Gastroesophageal sphincter (tissue), 3 donors: Measurements from ENCODE around the gene ABHD2.

Experiments
- CTCF ChIP-seq, 4 experiments: fragments of 200-600 bp in 2 of 4; fragments of 450-650 bp in 2 of 4; sonication (generic) in 1 of 4; IDR thresholded peaks; one replicate each; pipeline ENCODE4 v1.5.1; 2017 to 2019; ENCODE audit warnings: antibody characterized with exemption in 4 of 4, mild to moderate bottlenecking in 2 of 4, moderate library complexity in 2 of 4
- EP300 ChIP-seq: sonication (generic); formaldehyde crosslinking; IDR thresholded peaks from one replicate; pipeline ENCODE4 v1.6.1; 2017; ENCODE audit warnings: antibody characterized with exemption, mild to moderate bottlenecking
- POLR2A ChIP-seq, 2 donors: fragments of 450-650 bp; IDR thresholded peaks; one replicate each; pipeline ENCODE4 v1.6.1; 2017; ENCODE audit warnings: antibody characterized with exemption in 2 of 2, mild to moderate bottlenecking in 2 of 2, moderate library complexity in 1 of 2
- POLR2AphosphoS5 ChIP-seq: sonication (generic); formaldehyde crosslinking; IDR thresholded peaks from one replicate; pipeline ENCODE4 v1.6.1; 2017; ENCODE audit warnings: antibody characterized with exemption

GRCh38 chr15:89087161-89087829 lies 961 bp upstream of the ABHD2 start:
- TF ChIP-seq POLR2A (IDR thresholded peaks at IDR 0.05) (no peak), EP300 (no peak), CTCF (IDR thresholded peaks at IDR 0.05) (no peak), POLR2AphosphoS5 (no peak)
